Fibroblast of upper back skin (primary cell): ENCODE measurements around the gene TBC1D24.

Experiments used
- DNase-seq: peaks from one replicate; pipeline ENCODE4 v3.0.0-alpha.2; 2013

Gene TBC1D24

GRCh38 chr16:2483939-2484897 lies 9.3 kb downstream of the TBC1D24 start:
- no peak for DNase-seq

- DNase-seq: no peak
Measured at GRCh38 chr16:2484898-2485508, 10.1 kb downstream of the TBC1D24 start.

GRCh38 chr16:2485811-2486507 lies 11.0 kb downstream of the TBC1D24 start:
- DNase-seq: no peak

GRCh38 chr16:2486645-2487516 lies 12.0 kb downstream of the TBC1D24 start:
- no peak for DNase-seq

GRCh38 chr16:2487517-2487842 lies 12.6 kb downstream of the TBC1D24 start:
- no peak for DNase-seq

- DNase-seq: no peak
Measured at GRCh38 chr16:2487903-2488531, 13.1 kb downstream of the TBC1D24 start.

GRCh38 chr16:2489581-2489980 lies 14.7 kb downstream of the TBC1D24 start:
- no peak for DNase-seq

GRCh38 chr16:2490190-2491105 lies 15.5 kb downstream of the TBC1D24 start:
- DNase-seq: no peak

GRCh38 chr16:2492292-2492691 lies 17.4 kb downstream of the TBC1D24 start:
- DNase-seq: no peak

- DNase-seq: no peak
Measured at GRCh38 chr16:2493605-2494004, 18.7 kb downstream of the TBC1D24 start.

- no peak for DNase-seq
Measured at GRCh38 chr16:2494616-2495015, 19.7 kb downstream of the TBC1D24 start.

- DNase-seq: no peak
Measured at GRCh38 chr16:2495041-2495440, 20.1 kb downstream of the TBC1D24 start.

GRCh38 chr16:2496223-2497115 lies 21.5 kb downstream of the TBC1D24 start:
- DNase-seq: no peak

GRCh38 chr16:2497116-2497630 lies 22.2 kb downstream of the TBC1D24 start:
- DNase-seq: no peak

- DNase-seq: no peak
Measured at GRCh38 chr16:2497695-2498484, 23.0 kb downstream of the TBC1D24 start.

GRCh38 chr16:2498531-2499253 lies 23.8 kb downstream of the TBC1D24 start:
- no peak for DNase-seq

- DNase-seq: no peak
Measured at GRCh38 chr16:2499454-2499853, 24.5 kb downstream of the TBC1D24 start.

- DNase-seq: no peak
Measured at GRCh38 chr16:2499890-2500429, 25.0 kb downstream of the TBC1D24 start.
